ENCODE data around the gene CYB5B. TPM values are rescaled to one million over a fixed set of nuclear protein-coding genes. Genes with fewer than 3 reads are reported as not detected.

CYB5B gene
- total RNA-seq, 1 experiment from 2014 or later = 47.4 TPM

DNA sequence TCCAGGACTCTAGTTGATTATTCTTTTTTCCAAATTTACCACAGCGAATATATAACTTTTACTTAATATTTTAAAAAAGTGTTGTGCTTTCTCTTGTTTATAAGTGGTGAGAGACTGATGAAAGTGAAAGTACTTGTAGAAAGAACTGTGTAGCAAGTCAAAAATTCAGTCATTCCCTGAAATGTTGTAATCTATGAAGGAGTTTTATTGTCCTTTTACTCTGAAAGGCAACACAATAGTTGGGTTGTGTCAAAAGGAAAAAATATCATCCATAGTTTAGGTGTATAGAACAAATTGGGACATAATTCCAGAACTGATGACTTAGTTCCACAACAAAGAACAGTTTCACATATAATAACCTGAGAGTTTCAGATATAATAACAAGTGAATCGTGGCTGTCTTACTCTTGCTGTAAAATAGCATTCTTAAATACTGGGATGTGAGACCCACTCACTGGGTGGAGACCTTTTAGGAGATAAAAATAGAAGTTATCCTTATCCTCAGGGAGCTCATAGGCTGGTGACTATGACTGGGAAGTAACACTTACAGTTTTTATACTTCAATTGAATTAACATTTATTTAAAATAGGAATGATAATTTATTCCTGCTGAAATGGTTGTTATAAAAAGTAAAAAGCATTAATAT is 20.6 kb downstream of the CYB5B start:
- DNase-seq (ENCODE audit: low read depth) = no peak

DNA sequence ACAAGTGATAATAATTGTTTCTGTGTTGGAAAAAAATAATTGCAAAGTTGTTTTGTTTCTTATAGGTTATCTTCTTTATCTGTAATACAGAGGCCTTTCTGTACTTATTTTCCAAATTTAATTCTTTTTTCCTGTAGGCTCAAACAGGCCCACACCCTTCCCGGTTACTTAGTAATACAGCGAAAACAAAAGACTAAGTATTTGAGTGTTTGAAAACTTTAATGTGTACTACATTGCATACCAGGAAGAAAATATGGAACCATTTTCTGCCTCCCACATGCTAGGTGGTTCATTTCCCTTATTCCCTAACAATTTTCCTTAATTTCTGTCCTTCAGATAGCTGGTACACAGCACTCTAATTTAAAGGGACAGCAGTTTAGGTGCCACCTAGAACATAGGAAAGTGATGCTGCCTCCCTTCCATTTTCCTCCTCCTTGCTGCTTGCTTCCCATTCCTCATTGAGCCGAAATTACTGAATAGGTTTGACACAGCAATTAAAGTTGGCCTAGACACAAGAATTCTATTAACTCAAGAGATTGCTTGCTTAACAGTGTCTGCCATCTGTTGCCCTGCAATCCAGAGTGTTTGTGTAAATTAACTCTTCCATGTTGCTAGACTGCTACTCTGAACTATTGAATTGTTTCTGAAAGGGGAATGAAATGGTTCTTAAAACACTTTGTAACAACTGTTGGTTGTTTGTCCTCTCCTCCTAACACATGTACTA is 24.2 kb downstream of the CYB5B start:
- no peak for DNase-seq (ENCODE audit: low read depth)

DNA sequence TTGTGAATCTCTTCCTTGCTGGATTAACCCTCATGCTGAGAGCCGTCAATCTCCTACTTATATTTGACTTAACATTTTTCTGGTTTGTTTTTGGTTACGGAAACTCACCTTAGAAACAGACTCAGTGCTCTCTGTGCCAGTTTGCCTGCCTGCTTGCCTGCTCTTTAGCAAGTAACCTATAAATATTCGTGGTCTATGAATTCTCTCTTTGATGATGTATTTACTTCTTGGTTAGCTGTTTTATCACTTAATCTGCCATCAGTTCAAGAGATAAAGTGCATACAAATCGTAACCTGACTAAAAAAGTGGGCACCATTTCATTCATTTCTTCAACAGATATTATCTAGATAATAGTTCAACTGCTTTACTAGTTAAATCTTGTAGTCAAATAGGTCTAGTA is 26.7 kb downstream of the CYB5B start:
- DNase-seq (ENCODE audit: low read depth) = no peak

DNA sequence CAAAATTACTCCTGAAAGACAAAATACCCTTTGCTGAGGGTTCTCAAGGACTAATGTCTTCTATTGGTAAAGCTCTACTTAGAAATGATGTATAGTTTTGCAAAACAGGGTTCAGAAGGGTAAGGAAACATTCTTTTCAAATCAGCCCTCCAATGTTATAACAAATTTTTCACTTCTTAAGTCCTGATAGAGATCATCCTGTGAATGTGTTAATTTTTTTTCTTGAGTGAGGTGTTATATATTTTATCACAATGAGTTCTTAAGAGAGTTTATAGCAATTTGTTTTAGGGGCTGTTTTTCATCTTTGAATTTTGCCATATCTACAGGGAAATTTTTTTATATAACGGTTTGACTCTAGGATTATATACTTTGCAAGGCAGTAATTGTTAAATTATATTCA is 29.5 kb downstream of the CYB5B start:
- DNase-seq (ENCODE audit: low read depth) = no peak

DNA sequence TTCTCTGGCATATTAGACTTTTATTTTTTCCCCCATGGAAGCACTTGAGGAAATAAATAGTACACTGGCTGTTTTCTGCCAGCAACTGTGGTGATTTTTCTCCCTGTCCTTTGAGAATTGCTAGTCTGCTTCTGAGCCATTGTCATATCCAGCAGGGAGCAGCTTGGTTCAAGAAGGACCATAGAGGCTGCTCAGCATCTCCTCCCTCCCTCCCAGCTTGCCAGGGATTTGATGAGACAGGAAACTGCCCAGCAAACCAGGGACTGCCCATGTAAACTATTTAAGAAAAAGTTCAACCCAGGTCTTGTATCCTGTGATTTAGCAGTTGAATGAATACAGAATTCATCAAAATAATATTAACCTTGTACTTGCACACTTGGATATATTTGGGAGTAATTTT is 39.5 kb downstream of the CYB5B start:
- no peak for DNase-seq (ENCODE audit: low read depth)

DNA sequence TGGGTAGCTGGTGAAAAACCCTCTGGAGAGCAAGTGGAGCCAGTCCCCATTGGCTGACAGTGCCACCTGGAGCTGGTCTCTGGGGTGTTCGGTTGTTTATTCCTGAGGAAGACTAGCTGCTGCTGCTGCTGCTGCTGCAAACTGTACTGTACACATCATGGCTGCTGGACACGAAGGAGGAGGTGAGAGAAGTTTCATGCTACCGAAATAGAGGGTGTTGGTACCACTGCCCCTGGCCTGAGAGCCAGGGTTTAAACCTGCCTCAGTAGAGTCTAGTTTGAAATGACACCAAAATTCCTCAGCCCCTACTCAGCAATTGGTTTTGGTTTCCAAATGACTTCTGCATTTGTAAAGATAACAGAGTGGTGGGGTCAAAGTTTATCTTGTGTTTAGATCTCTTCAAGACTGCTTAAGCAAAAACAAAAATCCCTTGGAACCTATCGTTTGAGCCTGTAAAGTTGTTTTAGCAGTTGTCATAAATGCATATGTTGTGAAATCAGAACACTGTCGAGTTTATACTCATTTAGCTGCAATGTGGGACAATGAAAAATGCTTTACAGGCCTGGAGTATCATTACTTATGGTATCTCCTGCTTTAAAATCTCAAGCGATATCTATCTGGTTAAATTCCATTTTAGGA is 40.8 kb downstream of the CYB5B start:
- peak; percentile 4 for DNase-seq (ENCODE audit: low read depth)

DNA sequence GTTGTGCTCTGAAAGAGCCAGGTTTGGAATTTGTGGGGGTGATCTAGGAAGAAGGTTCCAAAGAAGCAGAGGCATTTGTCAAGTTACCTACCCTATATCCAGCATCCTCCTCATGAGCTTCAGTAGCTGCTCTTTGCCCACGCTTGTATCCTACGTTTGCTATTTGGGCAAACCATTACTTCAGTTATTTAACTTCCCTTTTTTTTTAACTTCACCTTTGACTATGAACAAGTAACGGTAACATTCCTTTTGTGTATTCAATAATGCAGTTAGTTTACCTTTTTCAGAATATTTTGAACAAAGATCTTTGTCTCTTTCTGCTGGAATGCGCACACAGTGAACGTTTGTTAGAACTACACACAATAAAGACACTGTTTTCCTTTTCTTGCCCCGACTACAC is 41.5 kb downstream of the CYB5B start:
- DNase-seq (ENCODE audit: low read depth) = no peak

DNA sequence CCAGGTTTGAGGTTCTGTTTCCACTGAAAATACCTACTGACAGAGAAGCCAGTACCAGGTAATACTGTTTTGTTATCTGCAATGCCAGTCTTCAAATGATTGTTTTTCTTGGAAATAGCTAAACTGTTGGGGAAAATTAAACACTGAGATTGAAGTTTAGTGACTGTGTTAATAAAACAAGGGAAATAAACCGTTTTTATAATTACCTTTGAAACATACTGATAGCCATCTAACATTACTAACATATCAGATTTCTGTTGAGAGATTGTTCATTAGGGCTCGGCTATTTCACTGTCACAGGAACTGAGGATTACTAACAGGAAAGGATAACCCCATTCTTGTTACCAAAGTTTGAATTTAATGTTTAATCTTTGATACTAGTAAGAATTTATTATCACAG is 42.1 kb downstream of the CYB5B start:
- DNase-seq (ENCODE audit: low read depth) = no peak

DNA sequence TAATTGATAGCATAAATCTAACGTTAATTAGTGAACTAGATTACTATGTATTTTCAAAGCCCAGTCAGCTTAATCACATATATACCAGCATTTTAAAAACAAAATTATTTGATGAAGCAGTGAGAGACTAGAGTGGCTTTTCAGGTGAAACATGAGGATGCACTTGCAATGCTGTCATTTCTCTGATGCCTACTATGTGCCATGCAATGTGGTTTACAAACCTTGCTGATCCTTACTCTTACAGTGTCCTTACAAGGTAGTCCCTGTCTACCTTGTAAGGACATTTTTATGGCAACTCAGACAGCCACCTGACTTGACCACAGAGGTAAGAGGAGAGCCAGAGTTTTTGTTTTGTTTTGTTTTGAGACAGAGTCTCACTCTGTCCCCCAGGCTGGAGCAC is 42.7 kb downstream of the CYB5B start:
- no peak for DNase-seq (ENCODE audit: low read depth)

DNA sequence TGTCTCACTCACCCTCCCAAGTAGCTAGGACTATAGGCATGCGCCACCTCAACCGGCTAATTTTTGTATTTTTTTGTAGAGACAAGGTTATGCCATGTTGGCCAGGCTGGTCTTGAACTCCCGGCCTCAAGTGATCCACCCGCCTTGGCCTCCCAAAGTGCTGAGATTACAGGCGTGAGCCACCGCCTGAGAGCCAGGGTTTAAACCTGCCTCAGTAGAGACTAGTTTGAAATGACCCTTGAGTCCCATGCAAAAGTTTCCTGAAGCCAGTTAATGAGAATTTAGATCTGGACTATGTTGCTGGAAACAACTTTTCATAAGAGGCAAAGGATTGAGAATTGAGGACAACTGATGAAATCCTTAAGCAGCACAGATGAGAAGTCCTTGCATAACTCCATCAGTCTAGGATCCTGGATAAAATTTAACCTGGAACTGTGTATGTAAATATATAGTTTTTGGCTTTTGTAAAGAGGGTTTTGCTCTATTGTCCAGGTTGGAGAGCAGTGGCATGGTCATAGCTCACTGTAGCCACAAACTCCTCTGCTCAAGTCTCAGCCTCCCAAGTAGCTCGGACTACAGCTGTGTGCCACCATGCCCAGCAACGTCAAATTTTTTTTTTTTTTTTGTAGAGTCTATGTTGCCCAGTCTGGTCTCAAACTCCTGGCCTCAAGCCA is 43.2 kb downstream of the CYB5B start:
- DNase-seq (ENCODE audit: low read depth) = no peak

DNA sequence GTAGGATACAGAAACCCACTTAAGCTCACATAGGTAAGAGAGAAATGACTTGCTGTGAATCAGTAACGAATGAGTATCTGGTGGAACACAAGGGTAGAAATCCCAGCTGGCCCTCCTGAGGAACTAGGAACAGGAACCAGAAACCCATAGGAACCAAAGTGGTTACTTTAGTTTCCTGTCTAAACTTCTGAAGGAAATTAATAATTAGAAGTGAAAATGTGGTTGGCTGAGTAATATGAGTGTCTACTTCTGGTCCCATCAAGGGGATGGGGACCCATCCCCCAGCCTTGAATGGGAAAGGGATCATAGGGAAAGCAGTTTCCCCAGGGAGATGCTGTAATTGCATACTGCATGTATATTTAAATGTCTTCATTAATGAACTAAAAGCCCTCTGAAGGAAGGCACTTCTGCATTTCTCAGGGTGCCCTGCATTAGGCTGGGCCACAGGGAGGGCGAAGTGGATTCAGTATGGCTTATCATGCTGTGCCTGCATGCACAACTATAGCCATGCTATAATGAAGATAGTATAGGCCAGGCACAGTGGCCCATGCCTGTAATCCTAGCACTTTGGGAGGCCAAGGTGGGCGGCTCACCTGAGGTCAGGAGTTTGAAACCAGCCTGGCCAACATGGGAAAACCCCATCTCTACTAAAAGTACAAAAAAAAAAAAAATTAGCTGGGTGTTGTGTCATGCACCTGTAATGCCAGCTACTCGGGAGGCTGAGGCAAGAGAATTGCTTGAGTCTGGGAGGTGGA is 45.6 kb downstream of the CYB5B start:
- no peak for DNase-seq (ENCODE audit: low read depth)

DNA sequence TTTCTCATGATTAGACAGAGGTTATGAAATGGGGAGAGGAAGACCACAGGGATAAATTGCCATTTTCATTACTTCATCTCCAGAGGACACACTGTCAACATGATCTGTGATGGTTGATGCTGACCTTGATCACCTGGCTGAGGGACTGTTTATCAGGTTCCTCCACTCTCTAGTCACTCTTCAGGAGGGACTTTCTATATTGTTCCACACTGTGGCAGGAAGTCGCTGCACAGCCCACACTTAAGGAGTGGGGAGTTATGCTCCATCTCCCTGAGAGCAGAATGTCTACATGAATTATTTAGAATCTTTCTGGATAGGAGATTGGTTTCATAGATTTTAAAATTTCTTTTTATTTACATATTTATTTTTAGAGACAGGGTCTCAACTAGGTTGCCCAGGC is 46.7 kb downstream of the CYB5B start:
- DNase-seq (ENCODE audit: low read depth) = no peak

DNA sequence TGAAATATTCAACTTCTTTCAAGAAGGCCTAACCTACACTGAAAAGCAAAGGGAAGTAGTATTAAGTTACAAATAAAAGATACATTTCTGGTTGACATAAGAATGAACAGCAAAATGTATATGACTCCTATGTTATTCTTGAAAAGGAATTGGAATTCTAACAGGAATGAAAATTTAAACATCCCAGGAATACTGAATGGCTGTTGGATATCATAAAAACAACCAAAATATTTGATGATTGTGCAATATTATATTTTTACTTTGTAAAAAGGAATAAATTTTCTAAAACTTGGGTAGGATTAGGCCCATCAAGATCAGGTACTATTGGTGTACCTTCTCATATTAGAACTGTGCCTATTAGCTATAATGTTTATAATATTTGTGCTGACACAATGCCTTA is 50.0 kb downstream of the CYB5B start:
- no peak for DNase-seq (ENCODE audit: low read depth)

DNA sequence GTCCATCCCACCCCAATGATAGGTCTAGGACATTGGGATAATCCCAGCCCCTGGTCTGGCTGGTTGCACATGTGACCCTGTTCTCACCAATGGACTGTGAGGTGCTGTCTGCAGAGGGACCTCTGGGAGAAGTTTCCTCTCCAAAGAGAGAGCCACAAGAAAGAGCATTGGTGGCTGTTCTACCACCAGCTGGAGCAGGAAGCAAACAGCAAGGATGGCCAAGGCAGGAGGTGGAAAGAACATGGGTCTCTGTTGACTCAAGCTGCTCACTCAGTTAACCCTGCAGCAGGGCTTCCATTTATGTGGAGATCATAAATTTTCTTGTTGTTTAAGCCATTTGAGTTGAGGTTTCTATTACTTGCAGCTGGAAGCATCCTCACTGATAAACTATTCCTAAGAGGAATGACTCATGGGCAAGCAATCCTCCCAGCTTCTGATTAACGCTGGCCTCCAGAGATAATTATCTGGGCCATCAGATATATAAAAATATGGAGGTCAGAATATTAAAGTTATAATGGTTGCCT is 52.6 kb downstream of the CYB5B start:
- peak; percentile 61 for DNase-seq (ENCODE audit: low read depth)

DNA sequence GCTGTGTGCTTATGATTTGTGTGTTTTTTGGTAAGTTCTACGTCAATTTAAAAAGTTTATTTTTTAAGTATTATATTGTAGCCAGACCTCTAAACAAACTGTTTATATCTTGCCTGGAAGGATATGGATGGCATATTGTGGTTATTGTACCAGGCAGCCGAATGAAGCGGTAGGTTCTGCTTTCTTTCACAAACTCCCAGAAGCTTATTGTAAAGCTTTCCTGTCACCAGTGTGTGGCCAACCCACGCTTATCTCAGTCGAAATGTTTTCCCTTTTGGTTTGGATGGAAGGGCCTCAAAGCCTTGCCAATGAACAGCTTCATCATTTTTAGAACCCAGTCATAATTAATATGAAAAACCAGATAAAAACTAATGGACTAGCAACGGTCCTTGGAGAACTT is 53.1 kb downstream of the CYB5B start:
- no peak for DNase-seq (ENCODE audit: low read depth)

DNA sequence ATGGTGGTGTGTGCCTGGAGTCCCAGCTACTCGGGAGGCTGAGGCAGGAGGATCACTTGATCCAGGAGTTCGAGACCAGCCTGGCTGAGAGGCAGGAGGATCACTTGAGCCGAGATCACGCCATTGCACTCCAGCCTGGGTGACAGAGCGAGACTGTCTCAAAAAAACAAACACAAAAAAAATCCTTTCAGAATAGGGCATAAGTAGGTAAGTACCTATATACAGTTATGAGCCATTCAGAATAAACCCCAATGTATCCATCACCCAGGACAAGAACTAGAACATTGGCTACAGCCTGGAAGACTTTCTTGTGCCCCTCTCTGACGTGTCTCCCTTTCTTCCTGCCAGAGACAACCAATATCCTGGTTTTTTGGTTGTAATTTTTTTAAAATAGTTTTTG is 54.3 kb downstream of the CYB5B start:
- DNase-seq (ENCODE audit: low read depth) = no peak

DNA sequence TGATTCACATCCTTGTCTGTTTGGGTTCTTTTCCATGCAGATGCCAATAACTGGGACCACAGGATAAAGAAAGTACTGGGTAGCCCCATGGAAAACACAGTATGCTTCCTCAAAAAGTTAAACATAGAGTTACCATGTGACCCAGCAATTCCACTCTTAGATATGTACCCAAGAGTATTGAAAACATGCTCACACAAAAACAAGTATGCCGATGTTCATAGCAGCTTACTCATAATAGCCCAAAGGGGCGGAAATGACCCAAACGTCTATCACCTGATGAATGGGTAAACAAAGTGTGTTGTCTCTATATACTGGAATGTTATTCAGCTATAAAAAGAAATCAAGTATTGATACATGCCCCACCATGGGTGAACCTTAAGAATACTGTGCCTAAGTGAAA is 55.4 kb downstream of the CYB5B start:
- DNase-seq (ENCODE audit: low read depth) = no peak

DNA sequence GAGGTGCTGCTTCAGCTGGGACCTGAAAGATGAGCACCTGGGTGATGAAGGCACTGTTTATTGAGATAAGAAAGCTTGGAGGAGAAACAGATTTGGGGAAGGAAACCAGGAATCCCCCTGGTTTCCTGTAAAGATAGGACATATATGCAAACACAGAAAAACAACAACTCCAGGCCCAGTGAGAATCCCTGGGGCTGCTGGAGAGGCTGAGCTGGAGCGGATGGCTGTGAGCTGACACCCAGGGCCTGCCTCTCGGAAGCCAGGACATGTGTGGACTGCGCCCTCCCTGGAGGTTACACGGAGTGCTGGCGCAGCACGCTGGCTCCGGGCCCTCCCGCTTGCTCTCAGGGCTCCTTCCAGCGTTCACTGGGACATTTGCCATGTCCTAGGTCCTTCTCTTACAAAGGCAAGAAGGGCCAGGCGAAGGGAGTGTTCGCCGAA is 57.5 kb downstream of the CYB5B start:
- peak; percentile 15 for DNase-seq (ENCODE audit: low read depth)

DNA sequence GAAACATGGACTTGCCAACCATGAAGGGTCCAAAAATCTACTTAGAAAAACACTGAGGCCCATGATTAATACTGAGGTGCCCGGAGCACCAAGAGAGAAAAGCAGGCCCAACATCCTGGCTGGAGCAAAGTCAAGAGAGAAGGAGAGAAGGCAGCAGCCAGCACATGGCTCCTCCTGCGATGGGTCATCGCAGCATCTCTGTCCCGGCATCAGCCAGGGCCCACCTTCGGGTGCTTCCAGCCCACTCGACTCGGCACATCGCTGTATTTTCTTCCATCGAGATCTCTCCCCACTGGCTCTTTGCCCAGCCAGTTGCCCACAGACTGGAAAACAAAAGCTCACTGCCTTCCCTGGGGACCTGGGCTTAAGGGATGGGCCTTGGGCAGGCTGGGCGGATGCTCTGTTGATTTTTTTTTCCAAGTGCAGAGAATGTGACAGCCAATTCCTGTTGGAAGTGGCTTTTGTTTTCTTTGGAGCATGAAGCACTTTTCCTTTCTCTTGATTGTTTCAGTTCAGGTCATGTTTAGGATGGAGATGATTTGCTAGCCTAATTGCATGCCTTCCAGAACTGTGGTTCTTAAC is 58.1 kb downstream of the CYB5B start:
- DNase-seq (ENCODE audit: low read depth) = peak; percentile 78

DNA sequence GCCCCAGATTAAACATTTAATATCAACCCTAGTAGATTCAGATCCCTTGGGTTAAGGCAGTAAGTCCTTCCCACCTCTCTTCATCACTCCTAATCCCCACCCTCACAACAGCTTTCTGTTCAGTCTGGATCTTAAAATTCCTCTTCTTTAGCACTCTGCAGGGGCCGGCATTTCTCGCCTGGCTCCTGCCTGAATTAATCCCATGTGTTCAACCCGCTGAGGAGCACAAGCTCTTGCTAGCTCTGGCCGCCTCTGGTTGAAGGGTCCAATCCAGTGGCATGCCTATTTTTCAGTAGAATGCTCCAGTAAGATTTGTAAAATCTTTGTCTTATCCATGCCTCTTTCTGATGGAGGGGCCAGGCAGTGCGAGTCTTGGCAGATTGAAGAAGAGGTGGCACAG is 59.2 kb downstream of the CYB5B start:
- no peak for DNase-seq (ENCODE audit: low read depth)

DNA sequence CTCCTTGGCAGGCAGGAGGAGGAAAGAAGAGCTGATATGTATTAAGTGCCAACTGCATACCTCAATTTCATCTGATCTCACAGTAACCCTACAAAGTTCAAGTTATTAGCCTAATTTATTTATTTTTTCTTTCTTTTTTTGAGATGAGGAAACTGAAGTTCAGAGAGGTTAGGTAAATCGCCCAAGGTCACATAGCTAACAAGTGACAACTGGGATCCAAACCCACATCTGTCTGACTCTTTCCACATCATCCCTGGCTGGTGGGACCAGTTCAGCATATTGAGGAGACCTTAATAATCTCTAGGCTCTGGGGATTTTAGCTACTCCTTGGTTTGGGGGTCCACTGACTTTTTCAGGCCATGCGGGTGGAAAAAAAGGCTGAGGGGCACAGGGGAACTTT is 60.9 kb downstream of the CYB5B start:
- DNase-seq (ENCODE audit: low read depth) = no peak

Data from Daoy (cell line).